GM10266 (cell line): ENCODE data around the gene CD276.

ENCODE experiments used
- DNase-seq: peaks from one replicate; pipeline ENCODE4 v3.0.0; 2012; ENCODE audit errors: extremely low spot score
- TF ChIP-seq, protein P1 (sequence below): IDR thresholded peaks from 2 replicates; pipeline ENCODE4 v1.5.1; 2012; ENCODE audit warnings: mild to moderate bottlenecking, low read depth; ENCODE audit not compliant: control insufficient read depth, insufficient read depth; ENCODE audit errors: missing control alignments

Gene CD276

GRCh38 chr15:73749533-73749932 lies 65.3 kb downstream of the CD276 start:
- TF ChIP-seq, protein P1, sequence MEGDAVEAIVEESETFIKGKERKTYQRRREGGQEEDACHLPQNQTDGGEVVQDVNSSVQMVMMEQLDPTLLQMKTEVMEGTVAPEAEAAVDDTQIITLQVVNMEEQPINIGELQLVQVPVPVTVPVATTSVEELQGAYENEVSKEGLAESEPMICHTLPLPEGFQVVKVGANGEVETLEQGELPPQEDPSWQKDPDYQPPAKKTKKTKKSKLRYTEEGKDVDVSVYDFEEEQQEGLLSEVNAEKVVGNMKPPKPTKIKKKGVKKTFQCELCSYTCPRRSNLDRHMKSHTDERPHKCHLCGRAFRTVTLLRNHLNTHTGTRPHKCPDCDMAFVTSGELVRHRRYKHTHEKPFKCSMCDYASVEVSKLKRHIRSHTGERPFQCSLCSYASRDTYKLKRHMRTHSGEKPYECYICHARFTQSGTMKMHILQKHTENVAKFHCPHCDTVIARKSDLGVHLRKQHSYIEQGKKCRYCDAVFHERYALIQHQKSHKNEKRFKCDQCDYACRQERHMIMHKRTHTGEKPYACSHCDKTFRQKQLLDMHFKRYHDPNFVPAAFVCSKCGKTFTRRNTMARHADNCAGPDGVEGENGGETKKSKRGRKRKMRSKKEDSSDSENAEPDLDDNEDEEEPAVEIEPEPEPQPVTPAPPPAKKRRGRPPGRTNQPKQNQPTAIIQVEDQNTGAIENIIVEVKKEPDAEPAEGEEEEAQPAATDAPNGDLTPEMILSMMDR = no peak
- DNase-seq = no peak

DNA sequence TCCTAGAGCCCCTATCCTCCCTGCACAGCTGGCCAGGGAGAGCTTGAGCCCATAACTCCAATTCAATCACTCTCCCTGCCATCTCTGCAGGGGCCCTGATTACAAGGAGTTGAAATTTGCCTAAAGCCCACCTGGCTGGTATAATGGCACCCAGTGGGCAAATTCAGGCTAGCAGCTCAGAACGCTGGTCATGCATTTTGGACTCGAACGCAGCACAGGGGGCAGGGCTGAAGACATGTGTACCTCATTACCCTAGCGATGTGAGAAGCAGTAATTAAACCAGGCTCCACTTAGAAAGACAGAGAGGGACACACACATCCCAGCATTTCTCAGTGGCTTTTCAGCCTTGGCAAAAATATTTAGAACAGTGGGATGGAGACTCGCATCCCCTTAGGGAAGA lies 65.8 kb downstream of the CD276 start:
- DNase-seq = no peak
- TF ChIP-seq, protein P1 = no peak

DNA sequence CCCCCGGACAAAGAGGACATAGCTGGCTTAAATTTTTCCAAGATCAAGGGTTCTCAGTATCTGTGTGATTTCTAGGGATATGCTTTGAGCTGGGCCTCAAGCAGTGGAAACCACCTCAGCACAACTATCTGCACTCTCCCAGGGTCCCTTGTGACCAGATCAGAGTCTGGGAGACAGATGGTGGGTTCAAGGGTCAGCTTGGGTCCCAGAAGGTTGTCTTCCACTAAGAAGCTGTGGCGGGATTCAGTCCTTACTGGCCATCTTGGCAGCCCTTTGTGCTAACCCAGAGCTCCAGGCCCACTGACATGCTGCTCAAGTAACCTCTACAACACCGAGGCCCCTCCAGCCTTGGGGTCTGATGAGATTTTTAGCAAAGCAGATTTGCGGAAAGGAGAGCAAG lies 66.3 kb downstream of the CD276 start:
- no peak for DNase-seq
- TF ChIP-seq, protein P1 = no peak

DNA sequence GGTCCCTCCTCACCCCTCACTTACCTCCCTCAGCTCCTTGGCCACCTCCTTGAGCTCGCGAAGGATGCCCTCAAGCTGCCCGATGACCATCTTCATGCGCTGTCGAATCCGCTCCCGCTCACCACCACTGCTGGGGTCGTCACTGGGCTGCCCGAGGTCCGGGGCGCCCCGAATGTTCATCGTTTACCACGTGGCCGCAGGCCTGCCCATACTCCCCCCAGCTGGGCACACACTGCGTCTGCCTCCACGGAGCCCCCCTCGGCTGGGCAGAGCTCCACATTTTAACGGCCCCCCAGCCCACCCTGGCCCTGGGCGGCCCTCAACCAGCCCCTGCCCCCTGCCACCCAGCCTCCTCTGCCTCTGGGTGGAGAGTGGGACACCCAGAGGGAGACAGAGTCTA lies 66.8 kb downstream of the CD276 start:
- TF ChIP-seq, protein P1 = no peak
- no peak for DNase-seq

DNA sequence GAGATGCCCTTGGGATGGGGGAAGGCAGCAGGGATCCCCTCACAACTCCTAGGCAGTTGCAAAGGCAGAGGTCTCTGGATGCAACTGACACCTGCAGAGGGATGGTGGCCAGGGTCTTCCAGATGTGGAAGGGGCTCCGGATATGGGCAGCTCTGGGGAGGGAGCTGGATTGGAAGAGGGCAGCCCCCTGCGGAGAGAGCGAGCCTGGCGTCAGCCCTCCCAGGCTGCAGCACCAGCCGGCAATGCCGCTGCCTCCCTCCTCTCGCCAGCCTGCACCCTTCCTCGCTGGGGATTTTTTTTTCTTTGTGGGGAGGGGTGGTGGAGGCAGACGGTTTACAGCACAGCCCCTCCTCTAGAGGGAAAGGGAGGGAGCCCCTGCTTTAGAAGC lies 67.3 kb downstream of the CD276 start:
- TF ChIP-seq, protein P1 = no peak
- no peak for DNase-seq

DNA sequence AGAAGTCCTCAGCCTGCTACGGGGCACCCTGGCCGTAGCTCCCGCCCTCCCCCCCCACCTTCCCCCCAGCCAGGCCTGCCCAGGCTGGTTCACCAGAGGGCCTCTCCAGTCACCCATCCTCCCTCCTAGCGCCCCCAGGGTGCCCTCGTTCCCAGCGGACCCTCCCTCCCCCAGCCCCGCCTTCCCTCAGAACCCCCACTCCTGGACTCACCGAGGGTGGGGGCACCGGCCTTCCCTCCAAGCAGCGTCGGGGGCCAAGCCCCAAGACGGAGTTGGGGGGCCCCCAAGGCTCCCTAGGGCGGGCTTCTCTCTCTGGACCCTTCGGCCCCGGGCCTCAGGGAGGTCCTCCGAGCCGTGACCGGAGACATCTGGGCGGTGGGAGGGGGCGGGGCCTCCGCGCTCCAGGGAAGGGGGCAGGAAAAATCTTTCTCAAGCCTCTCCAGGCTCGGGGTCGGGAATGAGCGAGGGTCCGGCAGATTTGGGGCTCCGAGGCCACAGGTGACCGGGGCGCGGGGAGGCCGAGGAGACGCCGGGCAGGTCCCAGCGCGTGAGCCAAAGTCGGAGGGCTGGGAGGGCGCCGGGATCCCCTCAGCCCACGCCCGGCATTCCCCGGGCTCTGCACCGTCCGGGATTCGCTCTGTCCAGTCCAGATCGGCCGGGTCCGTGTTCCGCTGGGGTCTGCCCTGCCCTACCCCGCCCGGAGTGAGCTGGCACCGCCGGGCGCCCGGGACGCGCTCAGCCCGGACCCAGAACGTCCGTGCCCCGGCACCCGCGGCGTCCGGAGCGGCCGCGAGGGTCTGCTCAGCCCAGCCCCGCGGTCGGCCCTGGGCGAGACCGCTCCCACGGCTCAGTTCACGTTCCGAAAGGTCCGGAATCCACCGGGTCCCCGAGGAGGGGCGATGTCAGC lies 68.0 kb downstream of the CD276 start:
- no peak for DNase-seq
- TF ChIP-seq, protein P1 = no peak

- DNase-seq = no peak
- TF ChIP-seq, protein P1 = no peak
Observed at GRCh38 chr15:73752806-73753193, 68.6 kb downstream of the CD276 start.
